ENCODE data around the gene PNPT1.

PNPT1 gene

GRCh38 chr2:55729136-55729685 is 35.6 kb upstream of the PNPT1 start:
- no peak for TF ChIP-seq POLR2AphosphoS5 (IDR thresholded peaks at IDR 0.05; ENCODE audit: low read depth, low read length)

- no peak for TF ChIP-seq TAF1 (IDR thresholded peaks at IDR 0.05; ENCODE audit: borderline replicate concordance, insufficient read depth, low read length)
- no peak for TF ChIP-seq SIN3A (IDR thresholded peaks at IDR 0.05; ENCODE audit: borderline replicate concordance, insufficient read depth, low read length)
- no peak for TF ChIP-seq FOXP2 (optimal IDR thresholded peaks at IDR 0.05; ENCODE audit: borderline replicate concordance, extremely low read depth, extremely low read length, insufficient read depth)
- no peak for TF ChIP-seq POLR2AphosphoS5 (IDR thresholded peaks at IDR 0.05; ENCODE audit: low read depth, low read length)
- TF ChIP-seq REST (IDR thresholded peaks at IDR 0.05; ENCODE audit: insufficient read depth in 1 of 2, low read depth in 2 of 2, low read length in 2 of 2) = no peak
Observed at GRCh38 chr2:55721596-55722215, 28.1 kb upstream of the PNPT1 start.

GRCh38 chr2:55720417-55720816 is 26.8 kb upstream of the PNPT1 start:
- TF ChIP-seq POLR2AphosphoS5 (IDR thresholded peaks at IDR 0.05; ENCODE audit: low read depth, low read length) (no peak), REST (IDR thresholded peaks at IDR 0.05; ENCODE audit: insufficient read depth in 1 of 2, low read depth in 2 of 2, low read length in 2 of 2) (peak in 1 of 2 experiments; percentile 48; a peak in 1 of 4 replicates)

- TF ChIP-seq FOXP2 (optimal IDR thresholded peaks at IDR 0.05; ENCODE audit: borderline replicate concordance, extremely low read depth, extremely low read length, insufficient read depth) (no peak), REST (IDR thresholded peaks at IDR 0.05; ENCODE audit: insufficient read depth in 1 of 2, low read depth in 2 of 2, low read length in 2 of 2) (no peak), TAF1 (IDR thresholded peaks at IDR 0.05; ENCODE audit: borderline replicate concordance, insufficient read depth, low read length) (no peak), SIN3A (IDR thresholded peaks at IDR 0.05; ENCODE audit: borderline replicate concordance, insufficient read depth, low read length) (no peak), POLR2AphosphoS5 (IDR thresholded peaks at IDR 0.05; ENCODE audit: low read depth, low read length) (no peak)
Observed at GRCh38 chr2:55719852-55720251, 26.2 kb upstream of the PNPT1 start.

- no peak for TF ChIP-seq REST (IDR thresholded peaks at IDR 0.05; ENCODE audit: insufficient read depth in 1 of 2, low read depth in 2 of 2, low read length in 2 of 2)
- TF ChIP-seq FOXP2 (optimal IDR thresholded peaks at IDR 0.05; ENCODE audit: borderline replicate concordance, extremely low read depth, extremely low read length, insufficient read depth) = no peak
- no peak for TF ChIP-seq POLR2AphosphoS5 (IDR thresholded peaks at IDR 0.05; ENCODE audit: low read depth, low read length)
- TF ChIP-seq TAF1 (IDR thresholded peaks at IDR 0.05; ENCODE audit: borderline replicate concordance, insufficient read depth, low read length) = no peak
- TF ChIP-seq SIN3A (IDR thresholded peaks at IDR 0.05; ENCODE audit: borderline replicate concordance, insufficient read depth, low read length) = no peak
Observed at GRCh38 chr2:55718165-55719008, 24.7 kb upstream of the PNPT1 start.

All from PFSK-1 (cell line).